Peyer's patch (tissue), 4 donors: ENCODE data around the gene ZNG1F. TPM values are rescaled to one million over a fixed set of nuclear protein-coding genes. Genes with fewer than 3 reads are reported as not detected.
"Not testable (repeated sequence)": the region's sequence is repeated elsewhere in the genome, so short reads cannot be mapped to it uniquely, and the experiment has no call there.

Source experiments
- DNase-seq, 3 donors: peaks; one replicate each; pipeline ENCODE4 v3.0.0-alpha.2; 2017 to 2019
- H3K27ac ChIP-seq, 4 donors: fragments of 200-600 bp; sonication (generic); one replicate each; pipeline ENCODE4 v1.5.1; 2016 to 2019
- H3K27me3 ChIP-seq, 2 donors: fragments of 200-600 bp; sonication (generic); one replicate each; pipeline ENCODE4 v1.5.1; 2019
- H3K36me3 ChIP-seq, 3 donors: fragments of 200-600 bp; sonication (generic); one replicate each; pipeline ENCODE4 v1.5.1; 2016 to 2019
- H3K4me1 ChIP-seq, 4 donors: fragments of 200-600 bp; sonication (generic); one replicate each; pipeline ENCODE4 v1.5.1; 2016 to 2019
- H3K4me3 ChIP-seq, 4 donors: fragments of 200-600 bp; sonication (generic); 1 replicate in 3 of 4; 2 replicates in 1 of 4; pipeline ENCODE4 v1.5.1; 2016 to 2019; ENCODE audit warnings: mild to moderate bottlenecking in 1 of 4
- H3K9me3 ChIP-seq, 4 donors: fragments of 200-600 bp; sonication (generic); one replicate each; pipeline ENCODE4 v1.5.1; 2016 to 2019; ENCODE audit warnings: mild to moderate bottlenecking in 1 of 4
- POLR2A ChIP-seq, 2 donors: fragments of 450-650 bp; IDR thresholded peaks; one replicate each; pipeline ENCODE4 v1.5.1; 2017; ENCODE audit warnings: antibody characterized with exemption in 2 of 2, mild to moderate bottlenecking in 2 of 2, moderate library complexity in 2 of 2
- total RNA-seq, 4 donors: library from RNA; depleted of rRNA; stranded (reverse); fragments of >200 nt; gene quantifications; one replicate each; pipeline ENCODE4 v1.1.0, GENCODE V29; 2016
- TF ChIP-seq, protein P1 (sequence below), 6 experiments: fragments of 450-650 bp in 4 of 6; fragments of 200-600 bp in 2 of 6; sonication (generic) in 1 of 6; IDR thresholded peaks; one replicate each; pipeline ENCODE4 v1.5.1; 2017 to 2019; ENCODE audit warnings: antibody characterized with exemption in 6 of 6, mild to moderate bottlenecking in 3 of 6, moderate library complexity in 1 of 6

ZNG1F gene
- total RNA-seq = 10 to 100 TPM in 3 of 4 donors, 1 to 10 TPM in 1; 6.6 to 34.3 (median 24.1) TPM

DNA sequence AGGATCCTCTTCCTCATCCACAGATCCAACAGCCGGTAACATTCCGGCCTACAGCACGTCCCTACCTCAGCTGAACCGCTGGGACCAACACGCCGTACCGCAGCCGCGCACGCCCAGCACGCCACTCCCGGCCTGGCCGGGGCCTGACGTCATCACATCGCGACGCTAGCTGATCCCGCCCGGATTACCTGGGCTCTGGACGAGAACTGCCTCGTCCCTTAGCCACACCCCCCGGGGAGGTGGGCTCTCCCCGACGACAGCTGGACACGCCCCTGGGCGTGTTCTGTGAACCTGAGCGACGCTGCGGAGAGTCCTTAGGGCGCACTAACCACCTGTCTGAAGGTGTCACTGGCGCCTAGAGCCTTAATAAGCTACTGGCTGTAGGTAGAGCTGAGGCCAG lies at the start of gene ZNG1F:
TSS of gene ZNG1F (minus strand) at position 101 of the 400 bp plus-strand sequence. CDS start at position 42, 59 bp downstream.
- not testable (repeated sequence) for H3K36me3 ChIP-seq

DNA sequence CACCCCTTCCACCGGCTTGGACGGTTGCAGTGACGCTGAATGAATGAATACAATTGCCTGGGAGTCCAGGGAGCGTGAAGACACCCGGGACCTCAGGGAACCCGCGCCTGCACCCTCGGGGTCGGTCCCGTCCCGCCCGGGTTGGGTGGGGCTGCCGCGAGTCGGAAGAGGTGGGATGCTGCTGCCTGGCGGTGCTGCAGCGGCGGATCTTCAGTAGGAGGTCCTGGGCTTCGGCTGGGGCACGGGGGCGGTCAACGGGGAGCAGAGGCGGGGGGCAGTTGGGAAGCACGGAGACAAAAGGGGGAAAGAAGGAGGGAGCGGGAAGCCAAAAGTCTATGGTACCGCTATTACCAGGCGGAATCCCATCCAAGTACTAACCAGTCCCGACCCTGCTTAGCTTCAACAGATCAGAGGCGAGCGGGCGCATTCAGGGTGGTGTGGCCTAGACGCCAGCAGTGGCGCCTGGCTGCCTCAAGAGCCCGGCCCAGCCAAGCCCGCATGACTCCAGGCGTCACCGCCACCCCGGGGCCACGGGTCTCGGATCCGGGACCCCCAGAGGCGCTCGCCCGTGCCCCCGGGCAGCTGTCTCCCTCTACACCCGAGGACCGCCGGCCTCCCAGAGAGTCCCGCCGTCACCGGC lies 48.1 kb upstream of the ZNG1F start:
- H3K4me1 ChIP-seq, H3K27me3 ChIP-seq, H3K36me3 ChIP-seq, H3K9me3 ChIP-seq: not testable (repeated sequence)
- DNase-seq = peak in 2 of 3 donors; percentile 42 to 68
- Histone ChIP-seq H3K27ac (peak overlapping the region in 1 of 4 donors; percentile 17), H3K4me3 (peak overlapping the region in 1 of 4 donors; percentile 22)

More for the DNA sequence above, at the start of gene ZNG1F:
- not testable (repeated sequence) for H3K4me1 ChIP-seq, H3K4me3 ChIP-seq, DNase-seq, H3K27ac ChIP-seq, H3K9me3 ChIP-seq, H3K27me3 ChIP-seq

DNA sequence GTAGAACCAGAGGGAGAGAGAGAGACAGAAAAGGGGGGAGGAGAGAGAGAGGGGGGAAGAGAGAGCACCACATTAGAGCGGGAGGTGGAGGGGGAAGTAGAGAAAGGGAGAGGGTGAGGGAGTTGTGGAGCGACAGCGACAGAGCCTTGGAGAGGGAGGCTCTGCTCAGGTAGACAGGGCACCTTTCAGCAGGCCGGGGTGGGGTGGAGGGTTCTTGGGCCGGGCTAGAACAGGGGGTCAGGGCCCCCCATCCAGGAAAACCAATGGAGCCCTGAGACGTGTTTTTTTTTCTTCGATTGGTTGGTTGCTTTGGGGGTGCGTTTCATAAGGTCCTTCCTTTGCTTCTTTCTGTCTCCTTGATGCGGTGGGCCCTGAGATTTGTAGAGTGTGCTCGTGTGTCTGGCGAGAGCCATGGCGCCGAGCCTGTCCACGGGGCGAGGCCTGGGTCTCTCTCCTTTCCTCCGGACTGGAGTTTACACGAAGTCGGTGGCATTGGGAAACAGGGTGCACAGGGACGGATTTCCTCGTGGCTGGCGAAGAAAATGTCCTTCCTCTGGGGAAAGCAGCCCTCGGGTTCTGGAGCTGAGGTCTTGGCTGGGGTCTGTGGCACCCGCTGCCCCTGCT lies 47.5 kb upstream of the ZNG1F start:
- H3K9me3 ChIP-seq, H3K4me1 ChIP-seq, H3K4me3 ChIP-seq, DNase-seq, H3K27me3 ChIP-seq, H3K27ac ChIP-seq, H3K36me3 ChIP-seq: not testable (repeated sequence)

DNA sequence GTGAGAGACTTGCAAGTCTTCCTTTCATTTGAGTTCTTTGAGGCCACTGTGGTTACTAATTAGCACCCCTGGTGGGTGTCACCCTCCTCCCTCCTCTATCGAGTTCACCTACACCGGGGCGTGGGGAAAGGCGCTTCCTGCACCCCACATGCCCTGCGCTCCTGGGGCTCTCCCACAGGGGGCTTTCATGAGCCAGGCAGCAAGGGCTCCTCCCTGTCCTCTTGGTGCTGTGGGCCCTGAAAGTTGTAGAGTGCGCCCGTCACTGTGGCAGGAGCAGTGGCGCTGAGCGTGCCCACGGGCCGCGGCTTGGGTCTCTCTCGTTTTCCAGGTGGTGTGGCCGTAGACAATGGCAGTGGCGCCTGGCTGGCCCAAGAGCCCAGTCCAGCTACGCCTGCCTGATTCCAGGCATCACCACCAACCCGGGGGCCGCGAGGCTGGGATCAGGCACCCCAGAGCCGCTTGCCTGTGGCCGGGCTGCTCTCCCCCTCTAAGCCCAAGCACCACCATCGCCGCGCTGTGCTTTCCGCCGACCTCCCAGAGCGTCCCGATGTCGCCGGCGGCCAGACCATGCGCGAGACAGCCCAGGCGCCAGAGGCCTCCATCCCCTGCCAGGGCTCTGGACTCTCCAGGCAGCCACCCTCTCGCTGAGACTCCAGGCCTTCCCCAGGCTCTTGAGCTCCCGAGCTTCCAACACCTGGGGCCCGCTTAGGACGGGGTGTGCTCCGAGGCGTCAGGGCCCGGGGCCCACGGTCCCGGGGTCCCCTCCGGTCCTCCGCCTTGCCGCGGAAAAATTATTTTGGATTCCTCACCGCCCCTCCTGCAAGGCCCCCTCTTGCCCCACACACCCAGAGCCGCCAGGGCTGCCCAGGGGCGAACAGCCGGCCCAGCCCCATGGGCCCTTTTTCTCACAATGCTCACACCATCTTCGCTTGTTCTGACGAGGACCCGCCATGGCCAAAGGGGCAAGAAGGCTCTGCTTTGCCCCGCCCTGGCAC lies 46.0 kb upstream of the ZNG1F start:
- not testable (repeated sequence) for H3K27me3 ChIP-seq, H3K36me3 ChIP-seq, H3K9me3 ChIP-seq, H3K4me3 ChIP-seq, H3K4me1 ChIP-seq
- peak overlapping the region in 1 of 4 donors; percentile 52 for H3K27ac ChIP-seq
- peak; percentile 56 to 88 (median 82) for DNase-seq

DNA sequence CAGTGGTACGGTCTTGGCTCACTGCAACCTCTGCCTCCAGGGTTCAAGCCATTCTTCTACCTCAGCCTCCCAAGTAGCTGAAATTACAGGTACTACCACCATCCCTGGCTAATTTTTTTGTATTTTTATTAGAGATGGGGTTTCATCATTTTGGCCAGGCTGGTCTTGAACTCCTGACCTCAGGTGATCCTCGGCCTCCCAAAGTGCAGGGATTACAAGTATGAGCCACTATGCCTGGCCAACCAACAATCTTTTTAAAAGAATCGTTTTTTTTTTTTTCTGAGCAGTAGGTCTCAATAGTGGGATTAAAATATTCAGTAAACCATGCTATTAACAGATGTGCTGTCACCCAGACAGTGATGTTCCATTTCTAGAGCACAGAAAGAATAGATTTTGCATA lies 45.1 kb upstream of the ZNG1F start:
- not testable (repeated sequence) for H3K4me1 ChIP-seq, H3K4me3 ChIP-seq, H3K27me3 ChIP-seq, H3K9me3 ChIP-seq, DNase-seq, H3K27ac ChIP-seq, H3K36me3 ChIP-seq

DNA sequence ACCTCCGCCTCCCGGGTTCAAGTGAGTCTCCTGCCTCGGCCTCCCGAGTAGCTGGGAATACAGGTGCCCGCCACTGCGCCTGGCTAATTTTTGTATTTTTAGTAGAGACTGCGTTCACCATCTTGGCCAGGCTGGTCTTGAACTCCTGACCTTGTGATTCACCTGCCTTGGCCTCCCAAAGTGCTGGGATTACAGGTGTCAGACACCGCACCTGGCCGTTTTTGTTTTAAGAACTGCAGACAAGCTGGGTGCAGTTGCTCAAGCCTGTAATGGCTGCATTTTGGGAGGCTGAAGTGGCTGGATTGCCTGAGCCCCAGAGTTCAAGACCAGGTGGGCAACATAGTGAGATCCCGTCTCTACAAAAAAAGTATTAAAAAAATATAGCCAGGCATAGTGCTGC lies 43.2 kb upstream of the ZNG1F start:
- H3K36me3 ChIP-seq, H3K9me3 ChIP-seq, H3K27ac ChIP-seq, H3K4me3 ChIP-seq, H3K4me1 ChIP-seq, H3K27me3 ChIP-seq: not testable (repeated sequence)
- peak; percentile 44 to 58 (median 53) for DNase-seq

DNA sequence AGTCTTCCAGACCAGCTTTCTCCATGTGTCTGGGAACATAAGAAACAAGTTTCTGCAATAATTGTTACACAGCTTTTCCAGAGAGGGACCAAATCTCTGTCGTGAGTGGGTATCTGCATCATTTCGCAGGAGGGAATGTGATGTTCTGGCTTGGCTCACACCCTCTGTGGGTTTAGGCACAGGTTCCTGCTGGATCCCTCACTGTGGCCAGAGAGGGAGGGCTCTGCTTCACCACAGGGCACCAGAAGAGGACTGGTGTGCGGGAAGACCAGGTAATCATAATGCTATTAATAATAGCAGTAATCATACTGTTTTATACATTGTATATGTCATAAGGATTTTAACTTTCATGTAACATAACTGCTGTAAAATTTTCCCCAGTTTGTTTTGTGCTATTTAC lies 41.3 kb upstream of the ZNG1F start:
- H3K4me1 ChIP-seq, H3K4me3 ChIP-seq, H3K27me3 ChIP-seq, H3K9me3 ChIP-seq, H3K36me3 ChIP-seq, H3K27ac ChIP-seq: not testable (repeated sequence)
- DNase-seq = peak in 1 of 3 donors; percentile 53

DNA sequence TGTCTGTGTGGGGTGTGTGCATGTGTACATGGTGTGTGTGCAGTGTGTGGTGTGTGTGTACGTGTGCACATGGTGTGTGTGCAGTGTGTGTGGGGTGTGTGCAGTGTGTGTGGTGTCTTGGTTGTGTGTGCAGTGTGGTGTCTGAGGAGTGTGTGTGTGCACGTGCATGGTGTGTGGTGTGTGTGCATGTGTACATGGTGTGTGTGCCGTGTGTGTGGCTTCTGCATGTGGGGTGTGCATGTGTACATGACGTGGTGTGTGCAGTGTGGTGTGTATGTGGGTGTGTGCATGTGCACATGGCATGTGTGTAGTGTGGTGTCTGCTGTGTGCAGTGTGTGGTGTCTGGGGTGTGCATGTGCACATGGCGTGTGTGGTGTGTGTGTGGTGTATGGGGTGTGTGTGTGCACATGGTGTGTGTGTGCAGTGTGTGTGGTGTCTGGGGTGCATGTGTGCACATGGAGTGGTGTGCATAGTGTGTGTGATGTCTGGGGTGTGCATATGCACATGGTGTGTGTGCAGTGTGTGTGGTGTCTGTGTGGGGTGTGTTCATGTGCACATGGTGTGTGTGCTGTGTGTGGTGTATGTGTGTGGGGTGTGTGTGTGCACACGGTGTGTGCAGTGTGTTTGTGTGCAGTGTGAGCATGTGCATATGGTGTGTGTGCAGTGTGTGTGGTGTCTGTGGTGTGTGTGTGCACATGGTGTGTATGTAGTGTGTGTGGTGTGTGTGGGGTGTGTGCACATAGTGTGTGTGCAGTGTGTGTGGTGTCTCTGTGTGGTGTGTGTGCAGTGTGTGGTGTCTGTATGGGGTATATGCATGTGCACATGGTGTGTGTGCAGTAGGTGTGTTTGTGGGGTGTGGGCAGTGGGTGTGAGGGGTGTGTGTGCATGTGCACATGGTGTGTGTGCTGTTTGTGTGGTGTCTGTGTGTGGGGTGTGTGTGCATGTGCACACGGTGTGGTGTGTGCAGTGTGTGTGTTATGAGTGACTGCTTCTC lies 40.6 kb upstream of the ZNG1F start:
- Histone ChIP-seq H3K4me3 (no peak overlapping the region), H3K4me1 (no peaks in the 10 kb centered on the region), H3K36me3 (no peaks in the 10 kb centered on the region), H3K27me3 (no peaks in the 10 kb centered on the region), H3K27ac (no peak overlapping the region), H3K9me3 (peaks cover 0 to 4% (median 0%) of the 10 kb centered on the region in 4 donors)
- DNase-seq = peak in 2 of 3 donors; percentile 52 to 61
- TF ChIP-seq POLR2A (IDR thresholded peaks at IDR 0.05) = no peak
- TF ChIP-seq, protein P1, sequence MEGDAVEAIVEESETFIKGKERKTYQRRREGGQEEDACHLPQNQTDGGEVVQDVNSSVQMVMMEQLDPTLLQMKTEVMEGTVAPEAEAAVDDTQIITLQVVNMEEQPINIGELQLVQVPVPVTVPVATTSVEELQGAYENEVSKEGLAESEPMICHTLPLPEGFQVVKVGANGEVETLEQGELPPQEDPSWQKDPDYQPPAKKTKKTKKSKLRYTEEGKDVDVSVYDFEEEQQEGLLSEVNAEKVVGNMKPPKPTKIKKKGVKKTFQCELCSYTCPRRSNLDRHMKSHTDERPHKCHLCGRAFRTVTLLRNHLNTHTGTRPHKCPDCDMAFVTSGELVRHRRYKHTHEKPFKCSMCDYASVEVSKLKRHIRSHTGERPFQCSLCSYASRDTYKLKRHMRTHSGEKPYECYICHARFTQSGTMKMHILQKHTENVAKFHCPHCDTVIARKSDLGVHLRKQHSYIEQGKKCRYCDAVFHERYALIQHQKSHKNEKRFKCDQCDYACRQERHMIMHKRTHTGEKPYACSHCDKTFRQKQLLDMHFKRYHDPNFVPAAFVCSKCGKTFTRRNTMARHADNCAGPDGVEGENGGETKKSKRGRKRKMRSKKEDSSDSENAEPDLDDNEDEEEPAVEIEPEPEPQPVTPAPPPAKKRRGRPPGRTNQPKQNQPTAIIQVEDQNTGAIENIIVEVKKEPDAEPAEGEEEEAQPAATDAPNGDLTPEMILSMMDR (IDR thresholded peaks at IDR 0.05) = no peak

DNA sequence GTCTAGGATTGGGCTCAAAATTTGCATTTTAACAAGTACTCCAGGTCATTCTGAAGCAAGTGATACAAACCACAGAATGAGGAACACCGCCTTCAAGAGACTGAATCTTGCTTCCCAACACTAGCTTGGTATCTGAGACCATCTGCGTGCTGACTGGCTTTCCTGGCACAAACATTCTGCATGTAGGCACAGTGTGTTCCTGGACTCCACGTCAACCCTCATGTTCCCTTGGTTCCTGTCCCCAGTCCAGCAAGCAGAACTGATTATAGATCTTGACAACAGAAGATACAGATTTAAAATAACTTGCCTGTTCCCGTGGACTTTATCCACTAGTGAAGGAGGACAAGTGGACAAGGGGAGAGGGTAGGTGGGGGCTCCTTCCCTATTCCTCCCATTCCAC lies 30.7 kb upstream of the ZNG1F start:
- not testable (repeated sequence) for H3K27ac ChIP-seq, H3K27me3 ChIP-seq, DNase-seq, H3K36me3 ChIP-seq, H3K9me3 ChIP-seq, H3K4me1 ChIP-seq, H3K4me3 ChIP-seq

DNA sequence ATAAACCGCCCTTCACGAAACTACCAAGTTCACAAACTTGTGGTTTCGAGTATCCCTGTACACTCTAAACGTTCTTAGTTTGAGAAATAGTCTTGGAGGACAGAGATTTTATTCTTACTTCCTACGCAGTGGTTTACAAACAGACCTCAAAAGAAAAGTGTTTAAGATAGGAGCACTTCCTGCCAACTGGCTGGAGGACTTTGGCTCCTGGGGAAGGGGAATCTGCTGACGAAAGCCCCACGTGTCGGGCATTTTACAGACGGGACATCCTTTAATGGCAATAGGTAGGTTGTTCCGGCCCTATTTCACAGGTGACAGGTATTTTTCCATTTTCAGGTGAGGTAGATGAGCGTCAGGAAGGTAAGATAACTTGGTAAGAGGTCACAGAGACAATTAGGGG lies 678 bp downstream of the ZNG1F start:
- H3K9me3 ChIP-seq, H3K36me3 ChIP-seq, DNase-seq, H3K27ac ChIP-seq, H3K4me3 ChIP-seq, H3K27me3 ChIP-seq, H3K4me1 ChIP-seq: not testable (repeated sequence)

DNA sequence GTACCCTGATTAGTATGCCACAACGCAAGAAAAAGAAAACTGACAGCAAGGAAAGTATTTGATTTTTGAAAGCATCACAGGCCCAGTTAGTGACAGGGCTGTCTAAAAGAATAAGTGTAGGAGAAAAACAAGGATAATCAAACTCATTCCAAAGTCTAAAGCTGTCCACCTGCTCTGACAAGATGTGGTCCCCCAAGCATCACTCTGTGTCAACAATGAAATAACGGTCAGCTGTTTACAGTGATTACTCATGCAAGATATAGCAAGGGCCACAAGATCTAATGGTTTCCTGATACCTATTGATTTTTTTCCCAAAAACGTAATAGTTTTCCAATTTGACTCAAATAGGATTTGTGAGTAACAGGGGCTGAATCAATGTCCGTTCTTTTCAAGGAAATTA lies 14.1 kb downstream of the ZNG1F start:
- not testable (repeated sequence) for DNase-seq

DNA sequence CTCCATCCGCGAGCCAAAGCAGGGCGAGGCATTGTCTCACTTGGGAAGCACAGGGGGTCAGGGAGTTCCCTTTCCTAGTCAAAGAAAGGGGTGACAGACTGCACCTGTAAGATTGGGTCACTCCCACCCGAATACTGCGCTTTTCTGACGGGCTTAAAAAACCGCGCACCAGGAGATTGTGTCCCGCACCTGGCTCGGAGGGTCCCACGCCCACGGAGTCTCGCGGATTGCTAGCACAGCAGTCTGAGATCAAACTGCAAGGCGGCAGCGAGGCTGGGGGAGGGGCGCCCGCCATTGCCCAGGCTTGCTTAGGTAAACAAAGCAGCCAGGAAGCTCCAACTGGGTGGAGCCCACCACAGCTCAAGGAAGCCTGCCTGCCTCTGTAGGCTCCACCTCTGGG lies 39.0 kb downstream of the ZNG1F start:
- DNase-seq = peak in 1 of 3 donors; percentile 25
- H3K27ac ChIP-seq, H3K4me3 ChIP-seq, H3K4me1 ChIP-seq, H3K36me3 ChIP-seq, H3K27me3 ChIP-seq, H3K9me3 ChIP-seq: not testable (repeated sequence)

More for the DNA sequence above, 14.1 kb downstream of the ZNG1F start:
- not testable (repeated sequence) for H3K27me3 ChIP-seq, H3K36me3 ChIP-seq, H3K27ac ChIP-seq, H3K9me3 ChIP-seq, H3K4me1 ChIP-seq, H3K4me3 ChIP-seq

DNA sequence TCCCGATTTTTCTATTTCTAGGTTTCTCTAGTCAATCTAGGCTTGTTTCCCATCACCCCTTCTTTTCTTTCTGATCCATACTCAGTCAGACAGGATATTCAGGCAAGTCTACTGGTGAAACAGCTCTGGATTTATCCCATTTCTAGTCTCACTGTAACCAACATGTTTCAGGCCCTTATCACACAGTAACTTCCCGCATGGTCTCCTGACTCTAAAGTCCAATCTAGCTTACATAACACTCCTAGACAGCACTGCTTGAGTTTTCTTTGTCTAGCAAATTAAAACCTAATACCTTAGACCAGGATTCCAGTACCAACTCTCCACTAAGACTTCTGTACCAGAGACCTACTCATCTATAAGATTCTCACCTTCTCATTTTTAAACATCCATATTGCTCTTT lies 47.2 kb downstream of the ZNG1F start:
- not testable (repeated sequence) for H3K36me3 ChIP-seq, DNase-seq

More for the DNA sequence above, 47.2 kb downstream of the ZNG1F start:
- H3K4me3 ChIP-seq, H3K9me3 ChIP-seq, H3K4me1 ChIP-seq, H3K27me3 ChIP-seq, H3K27ac ChIP-seq: not testable (repeated sequence)
